Right lobe of liver (tissue), 4 donors: ENCODE data around the gene ATXN7L3B.

ENCODE experiments used
- POLR2A ChIP-seq: fragments of 450-650 bp; IDR thresholded peaks from one replicate; pipeline ENCODE4 v1.6.1; 2017; ENCODE audit warnings: antibody characterized with exemption, mild to moderate bottlenecking
- TF ChIP-seq, protein P1 (sequence below), 4 donors: fragments of 200-600 bp in 3 of 4; fragments of 450-650 bp in 1 of 4; IDR thresholded peaks; one replicate each; pipeline versions ENCODE4 v1.5.1 to v1.8.0; 2016 to 2022; ENCODE audit warnings: antibody characterized with exemption in 4 of 4, mild to moderate bottlenecking in 2 of 4
- donor health status: DM: no; HTN: no; CAD: no.
- donor health status: DM: no; HTN: no; CAD: no.
- donor health status: DM: no; HTN: yes; CAD: no.

DNA sequence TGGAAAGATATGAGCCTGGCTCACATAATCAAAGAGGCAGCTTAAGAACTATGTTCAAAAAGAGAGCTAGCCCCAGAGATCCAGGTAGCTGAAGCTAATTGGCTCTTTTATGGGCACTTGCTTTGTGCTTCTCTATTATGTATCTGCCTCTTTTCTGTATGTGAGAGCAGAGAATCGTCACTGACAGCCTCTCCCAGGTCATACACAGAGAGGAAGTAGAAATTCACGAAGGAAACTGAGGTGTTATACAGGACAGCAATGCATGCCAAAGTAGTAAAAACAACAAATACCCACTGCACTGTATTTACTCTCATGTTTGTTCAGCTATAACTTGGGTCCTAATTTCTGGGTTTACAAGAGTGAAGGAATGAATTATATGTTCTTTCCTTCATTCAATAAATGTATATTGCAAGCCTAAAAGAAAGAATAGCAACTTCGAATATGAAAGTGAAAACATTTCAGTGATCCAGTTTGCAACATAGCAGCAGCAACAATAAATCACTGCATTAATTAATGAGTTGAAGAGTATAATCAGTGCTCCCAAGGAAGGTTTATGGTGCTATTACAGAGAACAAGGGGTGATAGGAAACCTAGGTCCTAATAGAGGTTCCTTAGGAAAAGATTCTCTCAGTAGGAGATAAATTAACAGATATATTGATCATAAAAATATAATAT, 47.1 kb upstream of the ATXN7L3B start:
- TF ChIP-seq, protein P1, sequence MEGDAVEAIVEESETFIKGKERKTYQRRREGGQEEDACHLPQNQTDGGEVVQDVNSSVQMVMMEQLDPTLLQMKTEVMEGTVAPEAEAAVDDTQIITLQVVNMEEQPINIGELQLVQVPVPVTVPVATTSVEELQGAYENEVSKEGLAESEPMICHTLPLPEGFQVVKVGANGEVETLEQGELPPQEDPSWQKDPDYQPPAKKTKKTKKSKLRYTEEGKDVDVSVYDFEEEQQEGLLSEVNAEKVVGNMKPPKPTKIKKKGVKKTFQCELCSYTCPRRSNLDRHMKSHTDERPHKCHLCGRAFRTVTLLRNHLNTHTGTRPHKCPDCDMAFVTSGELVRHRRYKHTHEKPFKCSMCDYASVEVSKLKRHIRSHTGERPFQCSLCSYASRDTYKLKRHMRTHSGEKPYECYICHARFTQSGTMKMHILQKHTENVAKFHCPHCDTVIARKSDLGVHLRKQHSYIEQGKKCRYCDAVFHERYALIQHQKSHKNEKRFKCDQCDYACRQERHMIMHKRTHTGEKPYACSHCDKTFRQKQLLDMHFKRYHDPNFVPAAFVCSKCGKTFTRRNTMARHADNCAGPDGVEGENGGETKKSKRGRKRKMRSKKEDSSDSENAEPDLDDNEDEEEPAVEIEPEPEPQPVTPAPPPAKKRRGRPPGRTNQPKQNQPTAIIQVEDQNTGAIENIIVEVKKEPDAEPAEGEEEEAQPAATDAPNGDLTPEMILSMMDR (IDR thresholded peaks at IDR 0.05) = no peak
- no peak for TF ChIP-seq POLR2A
